Sigmoid colon (tissue), 7 donors: ENCODE measurements around the gene RYR3. TPM values are rescaled to one million over a fixed set of nuclear protein-coding genes. Genes with fewer than 3 reads are reported as not detected.

Experiments
- DNase-seq: peaks from one replicate; pipeline ENCODE4 v3.0.0-alpha.2; 2019
- H3K27ac ChIP-seq, 4 donors: fragments of 200-600 bp; sonication (generic); one replicate each; pipeline ENCODE4 v1.5.1; 2016 to 2019; ENCODE audit warnings: mild to moderate bottlenecking in 1 of 4
- H3K27me3 ChIP-seq, 3 donors: fragments of 200-600 bp; sonication (generic); one replicate each; pipeline ENCODE4 v1.5.1; 2019; ENCODE audit warnings: mild to moderate bottlenecking in 1 of 3
- H3K36me3 ChIP-seq, 4 donors: fragments of 200-600 bp; sonication (generic); one replicate each; pipeline ENCODE4 v1.5.1; 2016 to 2019
- H3K4me1 ChIP-seq, 4 donors: fragments of 200-600 bp; sonication (generic); one replicate each; pipeline ENCODE4 v1.5.1; 2017 to 2019
- H3K4me3 ChIP-seq, 4 donors: fragments of 200-600 bp; sonication (generic); one replicate each; pipeline ENCODE4 v1.5.1; 2017 to 2019; ENCODE audit warnings: mild to moderate bottlenecking in 2 of 4, moderate library complexity in 1 of 4
- H3K9me3 ChIP-seq, 4 donors: fragments of 200-600 bp in 3 of 4; sonication (generic) in 3 of 4; one replicate each; pipeline versions ENCODE4 v1.5.1 to v1.6.1; 2013 to 2019
- EP300 ChIP-seq, 4 donors: sonication (generic); formaldehyde crosslinking; IDR thresholded peaks; one replicate each; pipeline ENCODE4 v1.6.1; 2017; ENCODE audit warnings: antibody characterized with exemption in 4 of 4
- POLR2A ChIP-seq, 2 donors: fragments of 450-650 bp; IDR thresholded peaks; one replicate each; pipeline ENCODE4 v1.6.1; 2016; ENCODE audit warnings: antibody characterized with exemption in 2 of 2, mild to moderate bottlenecking in 2 of 2, moderate library complexity in 2 of 2
- POLR2AphosphoS5 ChIP-seq, 4 donors: sonication (generic); formaldehyde crosslinking; IDR thresholded peaks; one replicate each; pipeline ENCODE4 v1.6.1; 2017; ENCODE audit warnings: antibody characterized with exemption in 4 of 4
- WGBS, 2 donors: extraction: QIAGEN DNeasy Blood & Tissue Kit; methylation state at CpG; one replicate each; pipeline ENCODE4 v1.1.7; 2013; 5-methylcytosine and 5-hydroxymethylcytosine counted together
- intact Hi-C: fragments of 100-400 bp; cut with DNase I; formaldehyde crosslinking; loops from one replicate; pipeline ENCODE4 v1.15.1; 2023
- polyA plus RNA-seq, 3 donors: library from polyadenylated mRNA; stranded (reverse); fragments of 200-250 nt; gene quantifications; one replicate each; pipeline ENCODE4 v1.2.3, GENCODE V29; 2013
- total RNA-seq, 4 donors: library from RNA; depleted of rRNA; stranded (reverse); fragments of >200 nt; gene quantifications; one replicate each; pipeline ENCODE4 v1.1.0, GENCODE V29; 2016
- TF ChIP-seq, protein P1 (sequence below), 4 experiments: fragments of 450-650 bp in 3 of 4; fragments of 200-600 bp in 1 of 4; IDR thresholded peaks; one replicate each; pipeline ENCODE4 v1.5.1; 2016 to 2019; ENCODE audit warnings: antibody characterized with exemption in 4 of 4, mild to moderate bottlenecking in 3 of 4, moderate library complexity in 2 of 4
- donor health status: healthy with polysubstance abuse.
- donor health status: Bipolar disorder and iron deficiency.
- donor health status: healthy.

Gene RYR3
- total and polyA plus RNA-seq, 7 donors = 0.38 to 29.1 (median 10.5) TPM; not detected in 1

DNA sequence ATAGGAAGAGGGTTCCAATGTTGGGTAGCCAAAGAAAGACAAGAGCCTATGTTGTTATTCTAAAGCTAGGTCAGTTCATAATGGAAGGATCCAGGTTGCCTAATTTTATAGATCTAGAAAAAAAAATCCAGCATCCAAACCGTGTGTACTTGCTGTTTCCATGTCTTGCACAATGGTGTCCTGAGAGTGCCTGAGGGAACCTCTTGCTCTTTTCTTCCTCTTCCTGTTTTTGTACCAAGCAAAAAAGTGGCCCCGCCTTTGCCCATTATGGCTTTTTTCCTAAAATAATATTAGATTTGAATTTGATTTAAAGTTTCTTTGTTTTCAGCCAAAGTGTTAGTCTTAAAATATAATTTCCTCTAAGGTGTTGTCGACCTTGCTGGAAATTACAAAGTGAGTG is 224.4 kb downstream of the RYR3 start:
- Histone ChIP-seq H3K4me1 (no peaks in the 10 kb centered on the region), H3K4me3 (no peak overlapping the region), H3K27me3 (no peaks in the 10 kb centered on the region), H3K36me3 (no peaks in the 10 kb centered on the region), H3K9me3 (no peaks in the 10 kb centered on the region), H3K27ac (no peak overlapping the region)
- TF ChIP-seq POLR2AphosphoS5 (IDR thresholded peaks at IDR 0.05) (no peak), POLR2A (IDR thresholded peaks at IDR 0.05) (no peak), EP300 (IDR thresholded peaks at IDR 0.05) (no peak)
- TF ChIP-seq, protein P1, sequence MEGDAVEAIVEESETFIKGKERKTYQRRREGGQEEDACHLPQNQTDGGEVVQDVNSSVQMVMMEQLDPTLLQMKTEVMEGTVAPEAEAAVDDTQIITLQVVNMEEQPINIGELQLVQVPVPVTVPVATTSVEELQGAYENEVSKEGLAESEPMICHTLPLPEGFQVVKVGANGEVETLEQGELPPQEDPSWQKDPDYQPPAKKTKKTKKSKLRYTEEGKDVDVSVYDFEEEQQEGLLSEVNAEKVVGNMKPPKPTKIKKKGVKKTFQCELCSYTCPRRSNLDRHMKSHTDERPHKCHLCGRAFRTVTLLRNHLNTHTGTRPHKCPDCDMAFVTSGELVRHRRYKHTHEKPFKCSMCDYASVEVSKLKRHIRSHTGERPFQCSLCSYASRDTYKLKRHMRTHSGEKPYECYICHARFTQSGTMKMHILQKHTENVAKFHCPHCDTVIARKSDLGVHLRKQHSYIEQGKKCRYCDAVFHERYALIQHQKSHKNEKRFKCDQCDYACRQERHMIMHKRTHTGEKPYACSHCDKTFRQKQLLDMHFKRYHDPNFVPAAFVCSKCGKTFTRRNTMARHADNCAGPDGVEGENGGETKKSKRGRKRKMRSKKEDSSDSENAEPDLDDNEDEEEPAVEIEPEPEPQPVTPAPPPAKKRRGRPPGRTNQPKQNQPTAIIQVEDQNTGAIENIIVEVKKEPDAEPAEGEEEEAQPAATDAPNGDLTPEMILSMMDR (IDR thresholded peaks at IDR 0.05) = no peak
- no peak for DNase-seq
- 54 to 60% methylated on average over 3 of the region's 3 CpGs for WGBS, 2 donors
- intact Hi-C loops = no loop called here

DNA sequence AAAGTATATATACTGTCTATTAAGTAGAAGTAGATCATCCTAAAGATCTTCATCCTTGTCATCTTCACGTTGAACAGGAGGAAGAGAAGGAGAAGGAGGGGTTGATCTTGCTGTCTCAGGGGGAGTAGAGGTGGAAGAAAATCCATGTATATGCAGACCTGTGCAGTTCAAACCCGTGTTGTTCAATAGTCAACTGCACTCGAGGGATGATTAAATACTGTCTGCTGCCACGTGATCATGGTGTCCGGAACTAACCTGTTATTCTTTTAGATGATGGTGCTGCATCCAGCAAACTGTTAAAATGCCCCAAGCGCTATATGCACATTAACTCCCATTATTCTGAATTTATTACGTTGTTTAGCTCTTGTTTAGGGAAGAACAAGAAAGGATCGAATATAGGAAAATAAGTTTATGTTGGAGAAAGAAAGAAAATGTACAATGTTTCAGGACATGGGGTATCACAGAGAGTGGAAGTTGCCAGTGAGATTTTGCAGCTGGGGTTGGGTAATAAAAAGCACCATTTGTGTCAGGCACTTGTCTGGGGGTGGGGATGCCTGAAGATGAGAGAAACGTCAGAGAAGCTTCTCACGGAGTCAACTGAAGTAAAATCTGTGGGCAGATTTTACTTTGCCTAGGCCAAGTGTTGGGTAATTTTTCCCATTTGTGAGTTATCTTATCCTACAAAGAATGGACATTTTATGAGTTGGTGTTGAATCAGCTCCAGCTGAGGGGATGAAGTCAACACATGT is 229.2 kb downstream of the RYR3 start:
- intact Hi-C loops = no loop called here
- no peak overlapping the region for H3K4me3 ChIP-seq
- no peak overlapping the region for H3K27ac ChIP-seq
- no peak for DNase-seq
- no peaks in the 10 kb centered on the region for H3K27me3 ChIP-seq
- H3K4me1 ChIP-seq = no peaks in the 10 kb centered on the region
- TF ChIP-seq, protein P1 (IDR thresholded peaks at IDR 0.05) = no peak
- TF ChIP-seq POLR2AphosphoS5 (IDR thresholded peaks at IDR 0.05) = no peak
- TF ChIP-seq EP300 (IDR thresholded peaks at IDR 0.05) = no peak
- TF ChIP-seq POLR2A (IDR thresholded peaks at IDR 0.05) = no peak
- peaks cover 0 to 7% (median 3%) of the 10 kb centered on the region in 4 donors for H3K36me3 ChIP-seq
- WGBS, 2 donors = 70 to 77% methylated on average over 10 of the region's 10 CpGs
- no peaks in the 10 kb centered on the region for H3K9me3 ChIP-seq

DNA sequence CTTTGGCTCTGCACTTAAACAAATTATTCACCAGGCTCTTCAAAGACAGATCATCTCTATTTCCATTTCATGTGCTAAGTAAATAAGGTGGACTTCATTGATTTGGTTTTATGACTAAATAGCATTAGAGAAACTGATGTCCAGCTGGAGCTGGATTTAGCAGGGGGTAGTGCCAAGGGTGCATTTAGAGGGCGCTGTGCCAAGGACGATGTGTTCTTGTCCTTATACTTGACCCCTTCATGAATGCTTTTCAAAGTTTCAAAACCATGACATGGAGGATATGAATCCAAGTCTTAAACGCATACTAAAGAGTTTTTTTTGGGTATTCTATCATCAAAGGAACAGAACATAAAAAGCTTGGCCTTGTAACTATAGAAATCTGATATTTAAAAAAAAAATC is 233.2 kb downstream of the RYR3 start:
- intact Hi-C loops = no loop called here
- peaks cover 0 to 11% (median 5%) of the 10 kb centered on the region in 4 donors for H3K4me1 ChIP-seq
- DNase-seq = no peak
- TF ChIP-seq, protein P1 (IDR thresholded peaks at IDR 0.05) = no peak
- TF ChIP-seq POLR2AphosphoS5 (IDR thresholded peaks at IDR 0.05) = no peak
- peaks cover 0 to 7% (median 3%) of the 10 kb centered on the region in 4 donors for H3K36me3 ChIP-seq
- H3K27me3 ChIP-seq = no peaks in the 10 kb centered on the region
- H3K4me3 ChIP-seq = no peak overlapping the region
- H3K9me3 ChIP-seq = no peaks in the 10 kb centered on the region
- H3K27ac ChIP-seq = no peak overlapping the region
- 83 to 85% methylated on average over 3 of the region's 3 CpGs for WGBS, 2 donors

DNA sequence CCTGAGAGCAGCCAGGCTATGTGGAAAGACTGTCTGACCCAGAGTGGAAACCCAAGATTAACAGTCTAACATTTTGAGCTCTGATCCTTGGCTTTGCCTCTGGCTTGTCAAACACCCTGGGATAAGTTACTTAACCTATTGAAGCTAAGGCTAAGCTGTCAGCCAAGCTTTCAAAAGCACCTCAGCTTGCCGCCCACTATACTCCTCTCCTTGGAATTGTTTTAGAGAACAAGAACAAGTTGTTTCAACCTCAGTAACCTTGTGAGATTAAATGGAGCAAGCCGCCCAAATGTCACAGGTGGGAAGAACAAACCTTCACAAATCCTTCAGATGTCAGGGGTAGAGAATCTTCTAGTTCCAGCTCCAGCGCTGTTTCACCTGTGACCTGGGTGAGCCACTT is 235.1 kb downstream of the RYR3 start:
- H3K36me3 ChIP-seq = peaks cover 0 to 15% (median 3%) of the 10 kb centered on the region in 4 donors
- H3K9me3 ChIP-seq = no peaks in the 10 kb centered on the region
- TF ChIP-seq EP300 (IDR thresholded peaks at IDR 0.05) (no peak), POLR2AphosphoS5 (IDR thresholded peaks at IDR 0.05) (no peak), POLR2A (IDR thresholded peaks at IDR 0.05) (no peak)
- TF ChIP-seq, protein P1 (IDR thresholded peaks at IDR 0.05) = no peak
- H3K27me3 ChIP-seq = no peaks in the 10 kb centered on the region
- no peak overlapping the region for H3K4me3 ChIP-seq
- WGBS, 2 donors = 86 to 89% methylated on average over 3 of the region's 3 CpGs
- peaks cover 0 to 11% (median 5%) of the 10 kb centered on the region in 4 donors for H3K4me1 ChIP-seq
- intact Hi-C loops = no loop called here
- no peak overlapping the region for H3K27ac ChIP-seq
- DNase-seq = no peak
